ENCODE data around the gene LAMC3. TPM values are rescaled to one million over a fixed set of nuclear protein-coding genes. Genes with fewer than 3 reads are reported as not detected.

Gene LAMC3
- total and polyA plus RNA-seq, 9 of the 15 experiments (the other 6 are each of a cell fraction or from before 2014, with no cell fraction given): 0.10 TPM; not detected in 8

GRCh38 chr9:131028931-131029573, 20.1 kb downstream of the LAMC3 start:
- 2% methylated on average over 14 of the region's 14 CpGs for WGBS (ENCODE audit: insufficient coverage, low coverage, missing lambda C conversion rate)
- CTCF ChIA-PET (ENCODE audit: low intra/inter-chr PET ratio): no interaction called here

GRCh38 chr9:131029574-131029952, 20.6 kb downstream of the LAMC3 start:
- intact Hi-C loops (cut with micrococcal nuclease): no loop called here
- H3K9me1 ChIP-seq (ENCODE audit: control insufficient read depth, insufficient read depth, low read length): peaks cover 19% of the 10 kb centered on the region
- ATAC-seq: no peak
- WGBS (ENCODE audit: insufficient coverage, low coverage, missing lambda C conversion rate): 0% methylated on average over 3 of the region's 3 CpGs
- no peak overlapping the region for H2AFZ ChIP-seq (ENCODE audit: low read depth, low read length)
- FAIRE-seq: no peak
- H3K79me2 ChIP-seq (ENCODE audit: control insufficient read depth, insufficient read depth, low read length): no peaks in the 10 kb centered on the region
- peaks cover 95 to 100% of the 10 kb centered on the region in 2 experiments for H3K27me3 ChIP-seq (ENCODE audit: control insufficient read depth in 2 of 2, insufficient read depth in 2 of 2, low read length in 2 of 2)
- in situ Hi-C loops (cut with MboI): no loop called here
- no peak overlapping the region for H3K27ac ChIP-seq (ENCODE audit: extremely low read depth, low read depth, low read length)
- peaks cover 0 to 31% of the 10 kb centered on the region in 2 experiments; a peak in 3 of 5 replicates for H3K4me1 ChIP-seq (replicated peaks in 1 of 2; ENCODE audit: control insufficient read depth in 2 of 2, insufficient read depth in 2 of 2, low read length in 2 of 2)
- ChIA-PET CTCF (ENCODE audit: low intra/inter-chr PET ratio) (no interaction called here), POLR2A (interaction anchor here (1.0 to 99.3 kb wide), 6 partner anchors 11 to 149 kb away, joined by 3 to 3336 read pairs (median 26); partner anchors contain the start of genes AIF1L and NUP214)
- no peaks in the 10 kb centered on the region for H3K9me3 ChIP-seq (replicated peaks; ENCODE audit: control insufficient read depth, insufficient read depth, low read depth, low read length)
- no peak overlapping the region for H3K9ac ChIP-seq (ENCODE audit: insufficient read depth in 1 of 2, low read depth in 2 of 2, low read length in 2 of 2)
- H3K36me3 ChIP-seq (ENCODE audit: control insufficient read depth, insufficient read depth, low read length): no peaks in the 10 kb centered on the region
- H3K4me2 ChIP-seq (ENCODE audit: insufficient read depth, low read length): no peak overlapping the region
- no peak for TF ChIP-seq SAFB (IDR thresholded peaks at IDR 0.05; ENCODE audit: borderline replicate concordance, low read depth, low read length)
- no peak for TF ChIP-seq MEF2A (IDR thresholded peaks at IDR 0.05; ENCODE audit: control insufficient read depth, low read depth, low read length)
- no peak for TF ChIP-seq ZNF766 (CRISPR knock-in tag; conservative IDR thresholded peaks at IDR 0.05)
- TF ChIP-seq KLF16 (IDR thresholded peaks at IDR 0.05): no peak
- no peak for TF ChIP-seq NCOA2 (IDR thresholded peaks at IDR 0.05; ENCODE audit: partially characterized antibody in 2 of 2)
- no peak for TF ChIP-seq CCAR2 (IDR thresholded peaks at IDR 0.05; ENCODE audit: low read depth, low read length)
- TF ChIP-seq HMG20A (CRISPR knock-in tag; conservative IDR thresholded peaks at IDR 0.05): no peak
- no peak for TF ChIP-seq SNAPC5 (CRISPR knock-in tag; IDR thresholded peaks at IDR 0.05)
- no peak for TF ChIP-seq EZH2 (IDR thresholded peaks at IDR 0.05; ENCODE audit: borderline replicate concordance, low read depth, low read length)
- no peak for TF ChIP-seq ZBED1 (IDR thresholded peaks at IDR 0.05)
- TF ChIP-seq EP300 (IDR thresholded peaks at IDR 0.05; ENCODE audit: low read length): no peak
- TF ChIP-seq HDAC1 (IDR thresholded peaks at IDR 0.05): no peak
- no peak overlapping the region for H3K4me3 ChIP-seq
- DNase-seq (ENCODE audit: extremely low read depth in 1 of 4, low spot score in 3 of 4): peak in 2 of 4 experiments; percentile 67 to 69
- H4K20me1 ChIP-seq (replicated peaks; ENCODE audit: control insufficient read depth, insufficient read depth, low read length): peaks cover 86% of the 10 kb centered on the region
- no TSS peak for BruUV-seq (replicated peaks)

More at GRCh38 chr9:131028931-131029573, 20.1 kb downstream of the LAMC3 start:
- POLR2A ChIA-PET: interaction anchor here (0.7 to 99.3 kb wide), 13 partner anchors 7 to 183 kb away, joined by 3 to 3336 read pairs (median 6); partner anchors contain the start of genes AIF1L and NUP214
- BruUV-seq (replicated peaks): no TSS peak
- H3K36me3 ChIP-seq (ENCODE audit: control insufficient read depth, insufficient read depth, low read length): no peaks in the 10 kb centered on the region
- no peak for ATAC-seq
- H3K27me3 ChIP-seq (ENCODE audit: control insufficient read depth in 2 of 2, insufficient read depth in 2 of 2, low read length in 2 of 2): peaks cover 94 to 100% of the 10 kb centered on the region in 2 experiments
- no peak for FAIRE-seq
- H3K9ac ChIP-seq (ENCODE audit: insufficient read depth in 1 of 2, low read depth in 2 of 2, low read length in 2 of 2): no peak overlapping the region; a peak in 1 of 4 replicates
- in situ Hi-C loops (cut with MboI): no loop called here
- DNase-seq (ENCODE audit: extremely low read depth in 1 of 4, low spot score in 3 of 4): peak in 3 of 4 experiments; percentile 62 to 67 (median 66)
- no peaks in the 10 kb centered on the region for H3K79me2 ChIP-seq (ENCODE audit: control insufficient read depth, insufficient read depth, low read length)
- no peak overlapping the region for H3K4me3 ChIP-seq
- no peak overlapping the region for H2AFZ ChIP-seq (ENCODE audit: low read depth, low read length)
- peaks cover 15% of the 10 kb centered on the region for H3K9me1 ChIP-seq (ENCODE audit: control insufficient read depth, insufficient read depth, low read length)
- intact Hi-C loops (cut with micrococcal nuclease): no loop called here
- no peak overlapping the region for H3K4me2 ChIP-seq (ENCODE audit: insufficient read depth, low read length)
- TF ChIP-seq SMARCE1 (IDR thresholded peaks at IDR 0.05) (no peak), MLX (CRISPR knock-in tag; conservative IDR thresholded peaks at IDR 0.05) (peak in 1 of 2 experiments; percentile 71; a peak in 1 of 4 replicates)
- H3K27ac ChIP-seq (ENCODE audit: extremely low read depth, low read depth, low read length): no peak overlapping the region
- peaks cover 83% of the 10 kb centered on the region for H4K20me1 ChIP-seq (replicated peaks; ENCODE audit: control insufficient read depth, insufficient read depth, low read length)
- no peaks in the 10 kb centered on the region for H3K9me3 ChIP-seq (replicated peaks; ENCODE audit: control insufficient read depth, insufficient read depth, low read depth, low read length)
- H3K4me1 ChIP-seq (replicated peaks in 1 of 2; ENCODE audit: control insufficient read depth in 2 of 2, insufficient read depth in 2 of 2, low read length in 2 of 2): peaks cover 0 to 27% of the 10 kb centered on the region in 2 experiments; a peak in 3 of 5 replicates

Data from K562 (cell line).